Calu3 (cell line): ENCODE measurements around the gene FAN1. TPM values are rescaled to one million over a fixed set of nuclear protein-coding genes. Genes with fewer than 3 reads are reported as not detected.

Source experiments
- BruUV-seq: library from RNA; stranded (reverse); fragments of 400-500 nt; replicated peaks from 2 replicates; lab custom pipeline; 2021; lab: Mats Ljungman, UMichigan
- CTCF ChIA-PET: fragments of 300-600 bp; sonication (Branson Sonifier 250); formaldehyde crosslinking; loops from one replicate; lab custom pipeline; 2022; ENCODE audit warnings: antibody characterized with exemption; lab: Charles Lee
- DNase-seq: peaks from one replicate; pipeline ENCODE4 v3.0.0; 2022
- H3K27ac Mint-ChIP-seq: one replicate; pipeline ENCODE4 v1.8.0; 2022; ENCODE audit warnings: mixed read lengths; ENCODE audit not compliant: unreplicated experiment
- H3K27me3 Mint-ChIP-seq: one replicate; pipeline ENCODE4 v1.8.0; 2022; ENCODE audit warnings: mixed read lengths; ENCODE audit not compliant: unreplicated experiment
- H3K36me3 Mint-ChIP-seq: one replicate; pipeline ENCODE4 v1.8.0; 2022; ENCODE audit warnings: mild to moderate bottlenecking, moderate library complexity, mixed read lengths; ENCODE audit not compliant: insufficient read depth, unreplicated experiment
- H3K4me1 Mint-ChIP-seq: one replicate; pipeline ENCODE4 v1.8.0; 2022; ENCODE audit warnings: mild to moderate bottlenecking, low read depth, mixed read lengths; ENCODE audit not compliant: unreplicated experiment
- H3K4me3 Mint-ChIP-seq: one replicate; pipeline ENCODE4 v1.8.0; 2022; ENCODE audit warnings: mild to moderate bottlenecking, low read depth, moderate library complexity, mixed read lengths; ENCODE audit not compliant: unreplicated experiment
- H3K9me3 Mint-ChIP-seq: one replicate; pipeline ENCODE4 v1.8.0; 2022; ENCODE audit warnings: low read depth, mixed read lengths; ENCODE audit not compliant: unreplicated experiment
- intact Hi-C: fragments of 100-400 bp; cut with micrococcal nuclease; formaldehyde crosslinking; loops from one replicate; pipeline ENCODE4 v1.10.0; 2022; ENCODE audit not compliant: unreplicated experiment
- total RNA-seq: library from RNA; stranded (reverse); gene quantifications from 2 replicates; pipeline ENCODE4 v1.2.3, GENCODE V29; 2022
- TF ChIP-seq, protein P1 (sequence below): fragments of 200-600 bp; IDR thresholded peaks from one replicate; pipeline ENCODE4 v1.8.0; 2022; ENCODE audit warnings: antibody characterized with exemption; ENCODE audit not compliant: unreplicated experiment

FAN1 gene
- total RNA-seq, 1 experiment from 2014 or later: 6.3 TPM

- H3K9me3 Mint-ChIP-seq: no peaks in the 10 kb centered on the region
- H3K27ac Mint-ChIP-seq: no peak overlapping the region
- no peaks in the 10 kb centered on the region for H3K4me1 Mint-ChIP-seq
- no peak for DNase-seq
- TF ChIP-seq, protein P1, sequence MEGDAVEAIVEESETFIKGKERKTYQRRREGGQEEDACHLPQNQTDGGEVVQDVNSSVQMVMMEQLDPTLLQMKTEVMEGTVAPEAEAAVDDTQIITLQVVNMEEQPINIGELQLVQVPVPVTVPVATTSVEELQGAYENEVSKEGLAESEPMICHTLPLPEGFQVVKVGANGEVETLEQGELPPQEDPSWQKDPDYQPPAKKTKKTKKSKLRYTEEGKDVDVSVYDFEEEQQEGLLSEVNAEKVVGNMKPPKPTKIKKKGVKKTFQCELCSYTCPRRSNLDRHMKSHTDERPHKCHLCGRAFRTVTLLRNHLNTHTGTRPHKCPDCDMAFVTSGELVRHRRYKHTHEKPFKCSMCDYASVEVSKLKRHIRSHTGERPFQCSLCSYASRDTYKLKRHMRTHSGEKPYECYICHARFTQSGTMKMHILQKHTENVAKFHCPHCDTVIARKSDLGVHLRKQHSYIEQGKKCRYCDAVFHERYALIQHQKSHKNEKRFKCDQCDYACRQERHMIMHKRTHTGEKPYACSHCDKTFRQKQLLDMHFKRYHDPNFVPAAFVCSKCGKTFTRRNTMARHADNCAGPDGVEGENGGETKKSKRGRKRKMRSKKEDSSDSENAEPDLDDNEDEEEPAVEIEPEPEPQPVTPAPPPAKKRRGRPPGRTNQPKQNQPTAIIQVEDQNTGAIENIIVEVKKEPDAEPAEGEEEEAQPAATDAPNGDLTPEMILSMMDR: no peak
- H3K4me3 Mint-ChIP-seq: no peak overlapping the region
- CTCF ChIA-PET: no interaction called here
- no peaks in the 10 kb centered on the region for H3K36me3 Mint-ChIP-seq
- H3K27me3 Mint-ChIP-seq: no peaks in the 10 kb centered on the region
- intact Hi-C loops: no loop called here
- BruUV-seq: no TSS peak
Measured at GRCh38 chr15:30974112-30974511, 70.4 kb downstream of the FAN1 start.

DNA sequence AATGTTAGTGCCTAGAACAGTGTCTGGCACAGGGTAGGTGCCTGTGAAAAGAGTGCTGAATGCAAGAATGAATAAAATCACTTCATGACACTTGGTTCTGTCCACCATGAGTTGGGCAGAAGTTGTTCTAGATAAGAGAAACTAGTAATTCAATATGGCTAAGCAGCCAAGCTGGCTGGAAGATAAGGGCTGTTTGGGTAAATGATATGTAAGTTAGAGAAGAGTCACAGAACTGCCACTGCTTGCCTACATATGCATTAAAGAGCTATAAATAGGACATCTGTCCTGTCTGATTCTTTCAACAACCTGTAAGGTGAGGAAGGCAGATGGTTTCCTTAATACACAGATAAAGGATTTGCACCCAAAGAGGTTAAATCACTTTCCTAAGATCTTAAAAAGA lies 74.6 kb downstream of the FAN1 start:
- intact Hi-C loops: no loop called here
- no peak for DNase-seq
- no peaks in the 10 kb centered on the region for H3K36me3 Mint-ChIP-seq
- no peaks in the 10 kb centered on the region for H3K9me3 Mint-ChIP-seq
- CTCF ChIA-PET: no interaction called here
- H3K4me1 Mint-ChIP-seq: no peaks in the 10 kb centered on the region
- TF ChIP-seq, protein P1: no peak
- H3K27ac Mint-ChIP-seq: no peak overlapping the region
- H3K4me3 Mint-ChIP-seq: no peak overlapping the region
- no TSS peak for BruUV-seq
- no peaks in the 10 kb centered on the region for H3K27me3 Mint-ChIP-seq

DNA sequence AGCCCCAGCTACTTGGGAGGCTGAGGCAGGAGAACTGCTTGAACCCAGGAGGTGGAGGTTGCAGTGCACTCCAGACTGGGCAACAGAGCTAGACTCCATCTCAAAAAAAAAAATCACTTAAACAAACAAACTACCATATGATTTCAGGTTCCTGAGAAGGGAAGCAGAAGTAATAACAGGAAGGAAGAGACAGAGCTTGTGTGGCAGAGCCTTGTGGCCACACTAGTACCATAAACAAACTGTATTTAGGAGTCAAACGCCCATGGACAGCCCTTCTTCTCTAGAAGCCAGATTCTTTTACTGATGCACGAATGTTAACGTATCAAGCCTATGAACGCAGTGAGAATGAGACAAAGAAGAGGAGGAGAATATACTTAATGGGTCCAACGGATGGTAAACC lies 75.7 kb downstream of the FAN1 start:
- CTCF ChIA-PET: no interaction called here
- H3K27ac Mint-ChIP-seq: no peak overlapping the region
- intact Hi-C loops: no loop called here
- BruUV-seq: no TSS peak
- no peak overlapping the region for H3K4me3 Mint-ChIP-seq
- TF ChIP-seq, protein P1: no peak
- DNase-seq: no peak
- no peaks in the 10 kb centered on the region for H3K9me3 Mint-ChIP-seq
- H3K4me1 Mint-ChIP-seq: no peaks in the 10 kb centered on the region
- no peaks in the 10 kb centered on the region for H3K27me3 Mint-ChIP-seq
- no peaks in the 10 kb centered on the region for H3K36me3 Mint-ChIP-seq

GRCh38 chr15:30984118-30984517 lies 80.4 kb downstream of the FAN1 start:
- Mint-ChIP-seq H3K27ac (no peak overlapping the region), H3K9me3 (no peaks in the 10 kb centered on the region), H3K36me3 (no peaks in the 10 kb centered on the region), H3K4me3 (no peak overlapping the region), H3K27me3 (no peaks in the 10 kb centered on the region), H3K4me1 (no peaks in the 10 kb centered on the region)
- TF ChIP-seq, protein P1: no peak
- intact Hi-C loops: no loop called here
- no peak for DNase-seq
- BruUV-seq: no TSS peak
- CTCF ChIA-PET: no interaction called here
